ENCODE data around the gene SP5.
"Not testable (repeated sequence)": the region's sequence is repeated elsewhere in the genome, so short reads cannot be mapped to it uniquely, and the experiment has no call there.

DNA sequence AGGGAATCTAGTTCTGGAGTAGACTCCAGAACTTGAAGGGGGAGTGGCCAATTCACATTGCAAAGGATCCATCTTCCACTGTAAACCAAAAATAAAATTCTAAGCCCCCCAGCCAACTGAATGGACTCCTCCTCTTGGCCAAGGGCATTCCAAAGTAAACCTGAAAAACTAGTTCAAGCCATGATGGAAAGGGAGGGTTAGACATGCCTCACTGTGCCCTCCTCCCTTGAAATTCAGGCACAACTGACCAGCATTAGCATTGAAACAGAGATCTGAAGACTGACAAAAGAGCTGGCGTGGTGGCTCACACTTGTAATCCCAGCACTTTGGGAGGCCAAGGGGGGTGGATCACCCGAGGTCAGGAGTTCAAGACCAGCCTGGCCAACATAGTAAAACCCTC lies 19.5 kb downstream of the SP5 start:
- TF ChIP-seq TCF7L2, POLR2AphosphoS5 (IDR thresholded peaks at IDR 0.05; ENCODE audit: low read depth, low read length): not testable (repeated sequence)

Data from Panc1 (cell line).